Measurements from ENCODE around the gene RAB11FIP3. TPM values are rescaled to one million over a fixed set of nuclear protein-coding genes. Genes with fewer than 3 reads are reported as not detected.

RAB11FIP3 gene
- total and polyA plus RNA-seq, 9 of the 15 experiments (the other 6 are each of a cell fraction or from before 2014, with no cell fraction given): 0.46 to 13.1 (median 4.3) TPM

DNA sequence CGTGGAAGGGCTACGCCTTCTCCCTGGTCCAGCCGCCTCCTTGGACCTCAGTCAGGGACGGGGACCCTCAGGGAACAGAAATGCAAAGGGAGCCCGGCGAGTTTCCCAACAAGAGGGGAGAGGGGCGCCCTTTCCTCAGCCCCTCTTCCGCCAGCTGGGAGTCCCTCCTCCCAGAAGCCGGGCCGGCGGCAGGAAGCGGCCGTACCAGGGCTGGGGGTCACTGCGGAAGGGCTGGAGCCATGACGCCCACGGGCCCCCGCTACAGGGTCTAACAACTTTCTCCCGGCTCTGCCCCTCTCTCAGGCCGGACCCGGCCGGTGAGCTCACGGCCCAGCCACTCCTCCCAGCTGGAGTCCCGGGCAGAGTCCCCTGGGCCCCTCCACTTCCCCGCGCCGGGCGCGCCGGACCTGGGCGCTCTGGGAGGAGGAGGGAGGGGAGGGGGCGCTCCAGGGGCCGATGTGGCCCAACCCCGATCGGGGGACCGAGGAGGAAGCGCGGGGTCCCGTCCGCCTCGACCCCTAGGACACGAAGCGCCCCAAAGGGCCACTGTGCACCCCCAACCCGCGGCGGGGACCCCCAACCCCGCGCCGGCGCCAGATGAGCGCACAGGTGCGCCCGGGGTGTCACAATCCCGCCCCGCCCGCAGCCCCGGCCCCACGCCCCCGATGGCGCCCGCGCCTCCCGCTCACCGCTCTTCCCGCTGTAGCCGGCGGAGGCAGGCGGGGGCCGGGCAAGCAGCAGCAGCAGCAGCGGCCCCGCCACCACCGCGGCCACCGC lies 44.2 kb upstream of the RAB11FIP3 start (continued):
- TF ChIP-seq, protein P1, sequence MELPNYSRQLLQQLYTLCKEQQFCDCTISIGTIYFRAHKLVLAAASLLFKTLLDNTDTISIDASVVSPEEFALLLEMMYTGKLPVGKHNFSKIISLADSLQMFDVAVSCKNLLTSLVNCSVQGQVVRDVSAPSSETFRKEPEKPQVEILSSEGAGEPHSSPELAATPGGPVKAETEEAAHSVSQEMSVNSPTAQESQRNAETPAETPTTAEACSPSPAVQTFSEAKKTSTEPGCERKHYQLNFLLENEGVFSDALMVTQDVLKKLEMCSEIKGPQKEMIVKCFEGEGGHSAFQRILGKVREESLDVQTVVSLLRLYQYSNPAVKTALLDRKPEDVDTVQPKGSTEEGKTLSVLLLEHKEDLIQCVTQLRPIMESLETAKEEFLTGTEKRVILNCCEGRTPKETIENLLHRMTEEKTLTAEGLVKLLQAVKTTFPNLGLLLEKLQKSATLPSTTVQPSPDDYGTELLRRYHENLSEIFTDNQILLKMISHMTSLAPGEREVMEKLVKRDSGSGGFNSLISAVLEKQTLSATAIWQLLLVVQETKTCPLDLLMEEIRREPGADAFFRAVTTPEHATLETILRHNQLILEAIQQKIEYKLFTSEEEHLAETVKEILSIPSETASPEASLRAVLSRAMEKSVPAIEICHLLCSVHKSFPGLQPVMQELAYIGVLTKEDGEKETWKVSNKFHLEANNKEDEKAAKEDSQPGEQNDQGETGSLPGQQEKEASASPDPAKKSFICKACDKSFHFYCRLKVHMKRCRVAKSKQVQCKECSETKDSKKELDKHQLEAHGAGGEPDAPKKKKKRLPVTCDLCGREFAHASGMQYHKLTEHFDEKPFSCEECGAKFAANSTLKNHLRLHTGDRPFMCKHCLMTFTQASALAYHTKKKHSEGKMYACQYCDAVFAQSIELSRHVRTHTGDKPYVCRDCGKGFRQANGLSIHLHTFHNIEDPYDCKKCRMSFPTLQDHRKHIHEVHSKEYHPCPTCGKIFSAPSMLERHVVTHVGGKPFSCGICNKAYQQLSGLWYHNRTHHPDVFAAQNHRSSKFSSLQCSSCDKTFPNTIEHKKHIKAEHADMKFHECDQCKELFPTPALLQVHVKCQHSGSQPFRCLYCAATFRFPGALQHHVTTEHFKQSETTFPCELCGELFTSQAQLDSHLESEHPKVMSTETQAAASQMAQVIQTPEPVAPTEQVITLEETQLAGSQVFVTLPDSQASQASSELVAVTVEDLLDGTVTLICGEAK (IDR thresholded peaks at IDR 0.05): peak; percentile 42; the same call in 1 of the 2 replicates
- TF ChIP-seq, protein P1 (CRISPR knock-in tag; IDR thresholded peaks at IDR 0.05): no peak
- TF ChIP-seq PRMT5 (CRISPR knock-in tag; IDR thresholded peaks at IDR 0.05) (0 out of 2 replicates have a peak, but pooled peaks have one; percentile 48), CXXC5 (CRISPR knock-in tag; IDR thresholded peaks at IDR 0.05) (peak; percentile 10; the same call in 1 of the 2 replicates), POLR3G (IDR thresholded peaks at IDR 0.05; ENCODE audit: extremely low read depth, insufficient read length, insufficient replicate concordance) (no peak)
- TF ChIP-seq, protein P2, sequence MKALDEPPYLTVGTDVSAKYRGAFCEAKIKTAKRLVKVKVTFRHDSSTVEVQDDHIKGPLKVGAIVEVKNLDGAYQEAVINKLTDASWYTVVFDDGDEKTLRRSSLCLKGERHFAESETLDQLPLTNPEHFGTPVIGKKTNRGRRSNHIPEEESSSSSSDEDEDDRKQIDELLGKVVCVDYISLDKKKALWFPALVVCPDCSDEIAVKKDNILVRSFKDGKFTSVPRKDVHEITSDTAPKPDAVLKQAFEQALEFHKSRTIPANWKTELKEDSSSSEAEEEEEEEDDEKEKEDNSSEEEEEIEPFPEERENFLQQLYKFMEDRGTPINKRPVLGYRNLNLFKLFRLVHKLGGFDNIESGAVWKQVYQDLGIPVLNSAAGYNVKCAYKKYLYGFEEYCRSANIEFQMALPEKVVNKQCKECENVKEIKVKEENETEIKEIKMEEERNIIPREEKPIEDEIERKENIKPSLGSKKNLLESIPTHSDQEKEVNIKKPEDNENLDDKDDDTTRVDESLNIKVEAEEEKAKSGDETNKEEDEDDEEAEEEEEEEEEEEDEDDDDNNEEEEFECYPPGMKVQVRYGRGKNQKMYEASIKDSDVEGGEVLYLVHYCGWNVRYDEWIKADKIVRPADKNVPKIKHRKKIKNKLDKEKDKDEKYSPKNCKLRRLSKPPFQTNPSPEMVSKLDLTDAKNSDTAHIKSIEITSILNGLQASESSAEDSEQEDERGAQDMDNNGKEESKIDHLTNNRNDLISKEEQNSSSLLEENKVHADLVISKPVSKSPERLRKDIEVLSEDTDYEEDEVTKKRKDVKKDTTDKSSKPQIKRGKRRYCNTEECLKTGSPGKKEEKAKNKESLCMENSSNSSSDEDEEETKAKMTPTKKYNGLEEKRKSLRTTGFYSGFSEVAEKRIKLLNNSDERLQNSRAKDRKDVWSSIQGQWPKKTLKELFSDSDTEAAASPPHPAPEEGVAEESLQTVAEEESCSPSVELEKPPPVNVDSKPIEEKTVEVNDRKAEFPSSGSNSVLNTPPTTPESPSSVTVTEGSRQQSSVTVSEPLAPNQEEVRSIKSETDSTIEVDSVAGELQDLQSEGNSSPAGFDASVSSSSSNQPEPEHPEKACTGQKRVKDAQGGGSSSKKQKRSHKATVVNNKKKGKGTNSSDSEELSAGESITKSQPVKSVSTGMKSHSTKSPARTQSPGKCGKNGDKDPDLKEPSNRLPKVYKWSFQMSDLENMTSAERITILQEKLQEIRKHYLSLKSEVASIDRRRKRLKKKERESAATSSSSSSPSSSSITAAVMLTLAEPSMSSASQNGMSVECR (CRISPR knock-in tag; IDR thresholded peaks at IDR 0.05): peak; percentile 39
- TF ChIP-seq, protein P3, sequence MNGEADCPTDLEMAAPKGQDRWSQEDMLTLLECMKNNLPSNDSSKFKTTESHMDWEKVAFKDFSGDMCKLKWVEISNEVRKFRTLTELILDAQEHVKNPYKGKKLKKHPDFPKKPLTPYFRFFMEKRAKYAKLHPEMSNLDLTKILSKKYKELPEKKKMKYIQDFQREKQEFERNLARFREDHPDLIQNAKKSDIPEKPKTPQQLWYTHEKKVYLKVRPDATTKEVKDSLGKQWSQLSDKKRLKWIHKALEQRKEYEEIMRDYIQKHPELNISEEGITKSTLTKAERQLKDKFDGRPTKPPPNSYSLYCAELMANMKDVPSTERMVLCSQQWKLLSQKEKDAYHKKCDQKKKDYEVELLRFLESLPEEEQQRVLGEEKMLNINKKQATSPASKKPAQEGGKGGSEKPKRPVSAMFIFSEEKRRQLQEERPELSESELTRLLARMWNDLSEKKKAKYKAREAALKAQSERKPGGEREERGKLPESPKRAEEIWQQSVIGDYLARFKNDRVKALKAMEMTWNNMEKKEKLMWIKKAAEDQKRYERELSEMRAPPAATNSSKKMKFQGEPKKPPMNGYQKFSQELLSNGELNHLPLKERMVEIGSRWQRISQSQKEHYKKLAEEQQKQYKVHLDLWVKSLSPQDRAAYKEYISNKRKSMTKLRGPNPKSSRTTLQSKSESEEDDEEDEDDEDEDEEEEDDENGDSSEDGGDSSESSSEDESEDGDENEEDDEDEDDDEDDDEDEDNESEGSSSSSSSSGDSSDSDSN (IDR thresholded peaks at IDR 0.05; ENCODE audit: borderline replicate concordance in 1 of 2, low read depth in 2 of 2, low read length in 2 of 2): 0 out of 4 replicates have a peak, but pooled peaks of 1 of the 2 experiments have one; percentile 41
- TF ChIP-seq, protein P4, sequence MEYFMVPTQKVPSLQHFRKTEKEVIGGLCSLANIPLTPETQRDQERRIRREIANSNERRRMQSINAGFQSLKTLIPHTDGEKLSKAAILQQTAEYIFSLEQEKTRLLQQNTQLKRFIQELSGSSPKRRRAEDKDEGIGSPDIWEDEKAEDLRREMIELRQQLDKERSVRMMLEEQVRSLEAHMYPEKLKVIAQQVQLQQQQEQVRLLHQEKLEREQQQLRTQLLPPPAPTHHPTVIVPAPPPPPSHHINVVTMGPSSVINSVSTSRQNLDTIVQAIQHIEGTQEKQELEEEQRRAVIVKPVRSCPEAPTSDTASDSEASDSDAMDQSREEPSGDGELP (CRISPR knock-in tag; IDR thresholded peaks at IDR 0.05; ENCODE audit: borderline replicate concordance): peak; percentile 87

All from K562 (cell line).